ENCODE results near the gene SNTN.
A peak's percentile ranks its signal among the peaks of the same experiment; 100 is the strongest.

SNTN gene

DNA sequence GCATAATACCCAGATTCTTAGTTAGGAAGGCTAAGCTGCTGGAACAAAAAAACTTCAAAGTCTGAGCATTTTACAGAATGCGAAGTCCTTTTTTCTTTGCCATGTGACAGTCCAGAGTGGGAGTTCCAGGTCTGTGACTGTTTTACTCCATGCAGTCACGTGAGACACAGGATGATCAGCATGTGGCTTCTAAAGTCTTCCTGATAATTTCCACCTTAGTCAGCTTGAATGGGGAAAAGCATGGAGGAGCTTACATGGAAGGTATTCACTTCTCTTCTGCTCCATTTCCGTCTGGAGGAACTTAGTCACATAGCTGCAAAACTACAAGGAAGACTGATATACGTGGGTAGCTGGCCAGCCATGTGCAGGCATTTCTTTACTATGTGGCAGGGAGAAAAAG lies 1.7 kb downstream of the SNTN start:
- TF ChIP-seq, protein P1, sequence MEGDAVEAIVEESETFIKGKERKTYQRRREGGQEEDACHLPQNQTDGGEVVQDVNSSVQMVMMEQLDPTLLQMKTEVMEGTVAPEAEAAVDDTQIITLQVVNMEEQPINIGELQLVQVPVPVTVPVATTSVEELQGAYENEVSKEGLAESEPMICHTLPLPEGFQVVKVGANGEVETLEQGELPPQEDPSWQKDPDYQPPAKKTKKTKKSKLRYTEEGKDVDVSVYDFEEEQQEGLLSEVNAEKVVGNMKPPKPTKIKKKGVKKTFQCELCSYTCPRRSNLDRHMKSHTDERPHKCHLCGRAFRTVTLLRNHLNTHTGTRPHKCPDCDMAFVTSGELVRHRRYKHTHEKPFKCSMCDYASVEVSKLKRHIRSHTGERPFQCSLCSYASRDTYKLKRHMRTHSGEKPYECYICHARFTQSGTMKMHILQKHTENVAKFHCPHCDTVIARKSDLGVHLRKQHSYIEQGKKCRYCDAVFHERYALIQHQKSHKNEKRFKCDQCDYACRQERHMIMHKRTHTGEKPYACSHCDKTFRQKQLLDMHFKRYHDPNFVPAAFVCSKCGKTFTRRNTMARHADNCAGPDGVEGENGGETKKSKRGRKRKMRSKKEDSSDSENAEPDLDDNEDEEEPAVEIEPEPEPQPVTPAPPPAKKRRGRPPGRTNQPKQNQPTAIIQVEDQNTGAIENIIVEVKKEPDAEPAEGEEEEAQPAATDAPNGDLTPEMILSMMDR (IDR thresholded peaks at IDR 0.05; ENCODE audit: low read depth, low read length), result no peak
- no peak for DNase-seq (ENCODE audit: extremely low read depth, low read depth)

DNA sequence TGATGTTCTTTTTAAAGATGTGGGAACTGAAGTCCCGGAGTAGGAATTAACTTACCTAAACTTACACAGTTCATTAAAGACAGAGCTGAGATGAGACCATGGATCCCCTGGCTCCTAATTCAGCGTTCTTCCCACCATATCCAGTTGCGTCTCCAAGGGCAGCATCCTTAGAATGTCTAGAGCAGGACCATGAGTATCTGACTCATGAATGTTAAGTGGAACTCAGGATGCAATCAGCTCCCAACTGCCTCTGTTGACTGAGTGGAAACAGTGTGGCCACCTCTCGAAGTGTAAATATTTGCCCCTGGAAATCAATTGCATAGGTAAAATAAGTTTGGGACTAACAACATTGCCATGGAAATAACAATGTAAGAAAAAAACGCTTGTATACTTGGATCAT lies 2.5 kb downstream of the SNTN start:
- TF ChIP-seq, protein P1 (IDR thresholded peaks at IDR 0.05; ENCODE audit: low read depth, low read length), result no peak
- no peak for DNase-seq (ENCODE audit: extremely low read depth, low read depth)

DNA sequence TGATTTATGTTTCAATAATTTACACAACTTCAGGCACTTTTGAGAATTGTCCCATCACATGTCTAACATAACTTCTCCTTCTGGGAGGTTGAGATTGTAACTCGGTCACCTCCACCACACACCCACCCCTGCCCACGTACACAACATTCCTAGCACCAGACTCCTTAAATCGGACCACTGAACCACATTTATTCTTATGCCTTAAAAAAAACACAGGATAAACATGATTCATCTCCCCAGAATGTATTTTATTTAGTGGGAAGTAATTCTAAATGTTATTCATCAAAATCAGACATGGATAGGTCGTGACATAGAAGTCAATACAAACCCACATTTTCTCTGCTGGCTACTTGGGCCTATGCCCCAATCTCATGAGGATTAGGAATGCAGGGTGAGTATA lies 3.0 kb downstream of the SNTN start:
- peak; percentile 42 for DNase-seq (ENCODE audit: extremely low read depth, low read depth)
- TF ChIP-seq, protein P1 (IDR thresholded peaks at IDR 0.05; ENCODE audit: low read depth, low read length), result no peak

DNA sequence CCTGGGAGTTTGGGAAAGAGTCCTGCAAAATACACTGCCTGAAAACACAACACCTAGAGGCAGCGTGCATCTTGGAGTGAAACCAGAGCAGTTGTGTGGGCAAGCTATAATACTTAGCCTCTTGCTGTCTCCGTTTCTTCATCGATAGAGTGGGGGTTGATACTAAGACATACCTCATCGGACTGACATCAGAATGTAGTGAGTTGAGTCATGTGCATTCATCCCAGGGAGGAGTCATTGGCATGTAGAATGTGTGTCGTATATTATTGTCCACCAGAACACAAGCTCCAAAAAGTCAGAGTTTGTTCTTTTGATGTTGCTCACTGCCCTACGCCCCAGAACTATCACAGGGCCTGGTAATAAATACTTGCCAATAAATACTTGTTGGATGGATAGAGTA lies 4.3 kb downstream of the SNTN start:
- no peak for DNase-seq (ENCODE audit: extremely low read depth, low read depth)
- TF ChIP-seq, protein P1 (IDR thresholded peaks at IDR 0.05; ENCODE audit: low read depth, low read length), result no peak

DNA sequence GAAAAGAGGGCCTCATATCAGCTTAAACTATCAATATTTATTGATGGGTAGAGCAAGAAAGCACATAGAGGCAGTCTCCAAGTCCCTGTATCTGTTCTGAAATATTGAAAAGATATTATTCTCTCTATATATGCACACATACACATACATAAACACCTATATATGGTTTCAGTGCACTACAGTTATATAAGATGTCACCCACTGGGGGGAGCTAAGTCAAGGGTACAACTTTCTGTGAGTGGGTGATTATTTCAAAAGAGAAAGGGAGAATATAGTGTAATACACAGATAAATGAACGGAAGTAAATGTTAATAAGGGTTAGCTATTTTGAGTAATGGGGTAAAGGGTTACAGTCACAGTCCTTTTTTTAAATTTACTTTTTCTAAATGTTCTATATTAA lies 8.8 kb downstream of the SNTN start:
- TF ChIP-seq, protein P1 (IDR thresholded peaks at IDR 0.05; ENCODE audit: low read depth, low read length), result peak; percentile 15
- no peak for DNase-seq (ENCODE audit: extremely low read depth, low read depth)

DNA sequence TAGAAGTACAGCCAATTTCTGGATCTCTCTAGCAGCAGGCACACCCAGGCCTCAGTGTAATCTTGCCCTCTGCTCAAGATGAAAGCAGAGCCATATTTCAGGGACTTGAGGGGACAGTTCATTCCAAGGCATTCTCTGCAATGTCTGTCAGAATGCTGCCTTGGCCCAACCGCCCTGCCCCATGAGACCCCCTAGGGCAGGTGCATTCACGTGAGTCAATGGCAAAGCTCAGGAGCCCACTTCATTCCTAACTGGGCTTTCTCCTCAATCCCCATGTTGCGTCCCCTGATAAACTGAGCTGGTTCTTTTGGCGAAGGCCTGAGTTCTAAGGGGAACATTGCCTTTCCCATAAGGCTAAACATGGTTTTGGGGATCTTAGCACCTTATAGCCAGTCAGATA lies 9.5 kb downstream of the SNTN start:
- no peak for DNase-seq (ENCODE audit: extremely low read depth, low read depth)
- TF ChIP-seq, protein P1 (IDR thresholded peaks at IDR 0.05; ENCODE audit: low read depth, low read length), result no peak

DNA sequence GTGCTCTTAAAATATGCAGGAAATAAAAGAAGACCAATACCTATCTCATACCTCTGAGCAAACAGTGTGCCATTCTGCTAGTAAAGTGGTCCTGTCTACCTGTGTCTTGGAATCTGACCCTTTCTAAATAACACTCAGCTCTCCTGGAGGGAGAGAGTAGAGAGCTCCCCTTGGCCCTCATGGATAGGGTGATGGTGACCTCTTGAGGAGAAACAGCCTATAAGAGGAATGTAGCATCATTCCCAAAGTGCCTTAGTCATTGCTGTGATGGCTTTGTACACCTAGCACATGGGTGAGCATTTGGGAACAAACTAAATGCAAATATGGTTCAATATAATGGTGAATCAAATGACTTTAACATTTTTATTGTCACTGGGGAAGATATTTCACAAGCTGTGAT lies 10.0 kb downstream of the SNTN start:
- TF ChIP-seq, protein P1 (IDR thresholded peaks at IDR 0.05; ENCODE audit: low read depth, low read length), result peak; percentile 9
- no peak for DNase-seq (ENCODE audit: extremely low read depth, low read depth)

Data from AG09319 (cell line).